Measurements from ENCODE around the gene CETP.
A peak's percentile ranks its signal among the peaks of the same experiment; 100 is the strongest.
"Not testable (repeated sequence)": the region's sequence is repeated elsewhere in the genome, so short reads cannot be mapped to it uniquely, and the experiment has no call there.

Gene CETP

DNA sequence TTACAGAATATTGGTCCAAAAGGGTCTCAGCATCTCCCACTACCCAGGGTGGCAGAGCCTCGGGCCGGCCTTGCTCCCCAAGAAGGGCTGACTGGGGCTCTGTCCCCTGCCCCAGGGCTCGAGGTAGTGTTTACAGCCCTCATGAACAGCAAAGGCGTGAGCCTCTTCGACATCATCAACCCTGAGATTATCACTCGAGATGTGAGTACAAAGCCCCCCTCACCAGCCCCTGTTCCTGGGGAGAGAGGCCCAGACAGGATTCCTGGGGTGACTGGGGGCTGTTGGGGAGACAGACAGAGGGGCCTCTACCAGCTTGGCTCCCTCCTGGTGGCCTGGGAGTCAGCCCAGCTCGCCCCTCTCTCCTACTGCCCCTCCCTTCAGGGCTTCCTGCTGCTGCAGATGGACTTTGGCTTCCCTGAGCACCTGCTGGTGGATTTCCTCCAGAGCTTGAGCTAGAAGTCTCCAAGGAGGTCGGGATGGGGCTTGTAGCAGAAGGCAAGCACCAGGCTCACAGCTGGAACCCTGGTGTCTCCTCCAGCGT lies 21.5 kb downstream of the CETP start:
- no peak for TF ChIP-seq ZNF384 (IDR thresholded peaks at IDR 0.05)
- TF ChIP-seq FOXM1 (IDR thresholded peaks at IDR 0.05; ENCODE audit: borderline replicate concordance) = no peak
- no peak for TF ChIP-seq FOXK2 (IDR thresholded peaks at IDR 0.05)
- TF ChIP-seq BHLHE40 (IDR thresholded peaks at IDR 0.05; ENCODE audit: borderline replicate concordance) = no peak
- no peak for TF ChIP-seq TARDBP (IDR thresholded peaks at IDR 0.05)
- TF ChIP-seq CTBP1 (IDR thresholded peaks at IDR 0.05; ENCODE audit: borderline replicate concordance) = no peak
- TF ChIP-seq NFRKB (IDR thresholded peaks at IDR 0.05) = no peak
- no peak for TF ChIP-seq SP1 (IDR thresholded peaks at IDR 0.05)
- TF ChIP-seq, protein P1, sequence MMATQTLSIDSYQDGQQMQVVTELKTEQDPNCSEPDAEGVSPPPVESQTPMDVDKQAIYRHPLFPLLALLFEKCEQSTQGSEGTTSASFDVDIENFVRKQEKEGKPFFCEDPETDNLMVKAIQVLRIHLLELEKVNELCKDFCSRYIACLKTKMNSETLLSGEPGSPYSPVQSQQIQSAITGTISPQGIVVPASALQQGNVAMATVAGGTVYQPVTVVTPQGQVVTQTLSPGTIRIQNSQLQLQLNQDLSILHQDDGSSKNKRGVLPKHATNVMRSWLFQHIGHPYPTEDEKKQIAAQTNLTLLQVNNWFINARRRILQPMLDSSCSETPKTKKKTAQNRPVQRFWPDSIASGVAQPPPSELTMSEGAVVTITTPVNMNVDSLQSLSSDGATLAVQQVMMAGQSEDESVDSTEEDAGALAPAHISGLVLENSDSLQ (IDR thresholded peaks at IDR 0.05) = no peak
- no peak for TF ChIP-seq FOXA1 (IDR thresholded peaks at IDR 0.05)
- POLR2A ChIA-PET = no interaction called here
- DNase-seq (ENCODE audit: extremely low spot score) = no peak
- CTCF ChIA-PET = interaction anchor here (0.7 kb wide), 1 partner anchor 10 kb away, joined by 3 read pairs; no protein-coding TSS in a partner anchor

DNA sequence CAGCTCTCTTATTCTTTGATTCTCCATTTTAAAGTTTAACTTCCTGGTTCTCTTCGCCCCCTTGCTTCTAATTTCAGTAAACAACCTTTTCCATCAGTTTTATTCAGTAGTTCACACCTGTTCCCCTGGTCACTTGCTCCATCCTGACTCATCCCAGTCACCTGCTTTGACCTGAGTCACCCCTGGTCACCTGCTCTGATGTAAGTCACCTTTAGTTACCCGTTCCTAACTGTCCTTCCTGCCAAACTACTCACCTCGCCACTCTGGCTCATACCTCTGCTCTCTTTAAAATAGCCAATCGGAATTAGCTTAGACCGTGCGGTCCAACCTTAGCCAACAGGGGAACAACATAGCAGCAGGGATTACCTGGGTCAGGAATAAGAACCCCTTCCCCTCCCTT lies 22.9 kb downstream of the CETP start:
- CTCF ChIA-PET = no interaction called here
- TF ChIP-seq CTBP1 (IDR thresholded peaks at IDR 0.05; ENCODE audit: borderline replicate concordance) (no peak), SP1 (IDR thresholded peaks at IDR 0.05) (no peak), SUZ12 (IDR thresholded peaks at IDR 0.05) (no peak)
- DNase-seq (ENCODE audit: extremely low spot score) = no peak
- POLR2A ChIA-PET = no interaction called here

DNA sequence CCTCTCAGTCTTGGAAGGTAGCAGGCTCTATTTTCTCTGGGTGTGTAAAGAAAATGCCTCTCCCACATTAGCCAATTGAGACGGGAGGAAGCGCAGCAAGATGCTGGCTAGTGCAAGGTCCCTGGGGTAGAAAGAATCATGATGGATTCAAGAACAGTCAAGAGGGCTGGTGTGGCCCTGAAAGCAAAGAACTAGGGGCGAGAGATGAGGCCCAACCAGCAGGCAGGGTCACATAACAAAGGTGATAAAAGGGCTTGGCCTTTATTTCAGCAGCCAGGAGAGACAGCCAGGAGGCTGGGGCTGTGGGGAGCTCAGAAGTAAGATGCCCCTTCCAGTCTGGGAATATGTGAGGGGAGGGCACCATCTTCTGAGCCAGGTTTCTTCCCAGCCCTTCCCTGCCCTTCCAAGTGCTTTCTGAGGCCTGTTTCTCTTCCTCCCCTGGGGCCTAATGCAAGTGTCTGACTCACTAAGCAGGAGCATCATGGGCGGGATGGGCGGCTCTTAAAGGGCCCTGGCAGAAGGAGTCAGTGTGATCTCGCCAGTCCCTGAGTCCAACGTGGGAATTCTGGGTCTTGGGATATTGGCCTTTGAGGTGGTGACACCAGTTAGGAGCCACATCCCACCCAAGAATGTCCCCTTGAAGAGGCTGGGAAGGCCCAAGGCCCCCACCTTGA lies 23.7 kb downstream of the CETP start:
- CTCF ChIA-PET = no interaction called here
- no peak for DNase-seq (ENCODE audit: extremely low spot score)
- POLR2A ChIA-PET = no interaction called here
- no peak for TF ChIP-seq HDGF (IDR thresholded peaks at IDR 0.05; ENCODE audit: borderline replicate concordance)
- TF ChIP-seq ELF4 (IDR thresholded peaks at IDR 0.05) = no peak
- TF ChIP-seq LEF1 (IDR thresholded peaks at IDR 0.05; ENCODE audit: borderline replicate concordance) = no peak
- no peak for TF ChIP-seq TARDBP (IDR thresholded peaks at IDR 0.05)
- TF ChIP-seq SUZ12 (IDR thresholded peaks at IDR 0.05) = no peak
- no peak for TF ChIP-seq ARNT (IDR thresholded peaks at IDR 0.05)
- no peak for TF ChIP-seq CTBP1 (IDR thresholded peaks at IDR 0.05; ENCODE audit: borderline replicate concordance)

DNA sequence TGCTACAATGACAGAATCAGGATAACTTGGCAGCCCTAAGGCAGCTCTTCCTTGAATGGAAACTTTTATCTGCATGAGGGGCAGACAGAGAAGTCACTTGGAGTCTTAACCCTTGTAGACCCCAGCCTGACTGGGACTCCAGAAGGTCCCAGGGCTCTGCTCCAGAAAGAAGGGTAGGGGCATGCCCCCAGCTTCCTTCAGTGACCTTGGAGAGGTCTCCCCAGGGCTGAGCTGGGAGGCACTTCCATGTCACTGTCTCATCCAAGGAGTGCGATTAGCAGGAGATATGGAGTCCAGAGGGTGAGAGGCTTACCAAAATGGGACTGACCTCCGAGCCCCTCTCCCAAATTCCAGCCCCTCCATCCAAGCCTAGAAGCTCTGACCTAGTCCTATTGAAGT lies 24.2 kb downstream of the CETP start:
- ChIA-PET POLR2A (no interaction called here), CTCF (interaction anchor here (1.6 kb wide), 1 partner anchor 21 kb away, joined by 4 read pairs; no protein-coding TSS in a partner anchor)
- no peak for DNase-seq (ENCODE audit: extremely low spot score)
- TF ChIP-seq, protein P1 (IDR thresholded peaks at IDR 0.05) = no peak

DNA sequence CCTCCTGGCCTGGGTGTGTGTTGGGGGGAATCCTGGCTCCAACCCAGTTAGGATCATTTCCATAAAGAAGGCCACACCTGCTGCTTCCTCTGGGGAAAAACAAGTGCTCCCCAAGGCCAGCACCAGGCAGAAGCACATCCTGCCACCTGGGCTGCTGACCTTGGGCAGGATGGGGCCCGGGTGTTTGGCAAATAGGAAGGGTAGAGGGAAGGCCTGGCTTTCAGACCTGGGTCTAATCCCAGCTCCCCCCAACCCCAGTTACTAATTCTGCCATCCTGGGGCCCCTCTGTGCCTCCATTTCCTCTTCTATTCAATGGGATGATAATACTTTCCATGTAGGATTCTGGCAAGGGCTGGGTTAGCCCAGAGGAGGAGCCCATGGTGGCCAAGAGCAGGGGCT lies 24.6 kb downstream of the CETP start:
- TF ChIP-seq BHLHE40 (IDR thresholded peaks at IDR 0.05; ENCODE audit: borderline replicate concordance) (no peak), FOXA1 (IDR thresholded peaks at IDR 0.05) (no peak), SP1 (IDR thresholded peaks at IDR 0.05) (no peak), NFRKB (IDR thresholded peaks at IDR 0.05) (no peak), CTBP1 (IDR thresholded peaks at IDR 0.05; ENCODE audit: borderline replicate concordance) (no peak), ARNT (IDR thresholded peaks at IDR 0.05) (no peak), TARDBP (IDR thresholded peaks at IDR 0.05) (no peak)
- ChIA-PET POLR2A (no interaction called here), CTCF (interaction anchor here (1.6 kb wide), 1 partner anchor 22 kb away, joined by 4 read pairs; no protein-coding TSS in a partner anchor)
- DNase-seq (ENCODE audit: extremely low spot score) = no peak

DNA sequence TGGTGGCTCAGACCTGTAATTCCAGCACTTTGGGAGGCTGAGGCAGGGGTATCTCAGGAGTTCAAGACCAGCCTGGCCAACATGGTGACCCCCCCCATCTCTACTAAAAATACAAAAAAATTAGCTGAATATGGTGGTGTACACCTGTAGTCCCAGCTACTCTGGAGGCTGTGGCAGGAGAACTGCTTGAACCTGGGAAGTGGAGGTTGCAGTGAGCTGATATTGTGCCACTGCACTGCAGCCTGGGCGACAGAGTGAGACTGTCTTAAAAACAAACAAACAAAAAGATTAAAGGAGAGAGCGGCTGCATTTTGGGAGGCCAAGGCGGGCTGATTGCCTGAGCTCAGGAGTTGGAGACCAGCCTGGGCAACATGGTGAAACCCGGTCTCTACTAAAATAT lies 25.2 kb downstream of the CETP start:
- CTCF ChIA-PET = interaction anchor here (1.6 kb wide), 1 partner anchor 22 kb away, joined by 4 read pairs; no protein-coding TSS in a partner anchor
- POLR2A ChIA-PET; DNase-seq (ENCODE audit: extremely low spot score): not testable (repeated sequence)

DNA sequence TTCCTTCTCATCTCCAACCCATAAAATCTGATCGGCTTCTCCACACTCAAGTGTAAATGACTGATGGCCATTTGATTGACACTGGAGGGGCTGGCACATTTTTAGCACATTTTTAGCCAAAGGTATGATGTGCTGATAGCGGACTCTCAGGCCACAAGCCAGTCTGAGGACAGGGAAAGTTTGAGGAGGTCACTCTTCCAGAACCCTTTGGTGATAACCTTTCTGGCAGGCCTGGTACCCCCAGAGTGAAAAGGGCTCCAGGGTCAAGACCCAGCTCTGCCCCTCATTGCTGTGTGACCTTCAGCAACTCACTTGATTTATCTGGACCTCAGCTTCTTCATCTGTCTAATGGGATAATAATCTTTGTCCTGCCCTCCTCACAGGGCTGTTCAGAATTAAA lies 25.9 kb downstream of the CETP start:
- POLR2A ChIA-PET = no interaction called here
- CTCF ChIA-PET = no interaction called here
- no peak for DNase-seq (ENCODE audit: extremely low spot score)
- TF ChIP-seq FOXM1 (IDR thresholded peaks at IDR 0.05; ENCODE audit: borderline replicate concordance) = no peak
- TF ChIP-seq, protein P1 (IDR thresholded peaks at IDR 0.05) = peak; percentile 65

All from HEK293T (cell line).